Measurements from ENCODE around the gene TDP2.
A peak's percentile ranks its signal among the peaks of the same experiment; 100 is the strongest.
"Not testable (repeated sequence)": the region's sequence is repeated elsewhere in the genome, so short reads cannot be mapped to it uniquely, and the experiment has no call there.

The TDP2 gene

DNA sequence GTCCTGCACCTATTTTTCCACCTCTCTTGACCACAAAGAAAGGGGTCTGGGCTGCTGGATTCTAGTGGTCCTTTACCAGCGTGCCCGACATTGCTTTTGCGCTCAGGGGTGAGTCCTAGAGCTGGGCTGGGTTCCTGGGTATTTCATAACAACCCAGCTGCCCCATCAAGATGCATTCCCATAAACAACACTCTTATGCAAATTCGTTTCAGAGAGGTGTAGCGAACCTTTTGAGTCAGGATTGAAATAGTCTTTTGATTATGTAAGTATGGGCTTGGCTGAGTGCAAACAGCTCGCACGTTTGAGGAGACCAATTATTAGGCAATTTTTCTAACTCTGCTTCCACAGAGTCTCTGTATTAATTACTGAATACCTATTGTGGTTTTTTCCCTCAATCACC lies 13.9 kb upstream of the TDP2 start:
- DNase-seq (ENCODE audit: low read depth in 2 of 2) = no peak

DNA sequence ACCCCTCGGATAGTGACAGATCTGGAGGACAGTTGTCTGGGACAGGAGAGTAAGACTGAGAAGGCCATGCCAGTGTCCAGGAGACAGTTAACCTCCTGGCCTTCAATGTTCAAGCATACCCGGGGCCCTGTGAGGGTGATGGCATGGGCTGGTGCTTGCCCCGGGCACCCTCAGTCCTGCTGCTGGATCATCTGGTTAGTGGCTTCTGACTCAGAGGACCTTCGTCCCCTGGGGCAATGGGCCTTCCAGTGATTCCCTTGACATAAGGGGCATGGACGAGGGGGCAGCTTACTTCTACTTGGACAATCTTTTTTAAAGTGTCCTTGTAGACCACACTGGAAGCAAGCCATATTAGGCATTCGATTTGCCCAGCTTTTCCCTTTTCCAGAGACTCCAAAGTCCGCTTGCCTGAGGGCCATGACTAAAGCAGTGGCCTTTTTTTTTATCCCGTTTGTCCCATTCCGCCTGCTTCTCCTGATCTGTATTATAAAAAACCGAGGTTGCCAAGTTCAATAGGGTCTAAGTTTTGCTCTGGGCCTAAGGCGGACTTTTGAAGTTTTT lies 12.2 kb upstream of the TDP2 start:
- not testable (repeated sequence) for DNase-seq (ENCODE audit: low read depth in 2 of 2)

DNA sequence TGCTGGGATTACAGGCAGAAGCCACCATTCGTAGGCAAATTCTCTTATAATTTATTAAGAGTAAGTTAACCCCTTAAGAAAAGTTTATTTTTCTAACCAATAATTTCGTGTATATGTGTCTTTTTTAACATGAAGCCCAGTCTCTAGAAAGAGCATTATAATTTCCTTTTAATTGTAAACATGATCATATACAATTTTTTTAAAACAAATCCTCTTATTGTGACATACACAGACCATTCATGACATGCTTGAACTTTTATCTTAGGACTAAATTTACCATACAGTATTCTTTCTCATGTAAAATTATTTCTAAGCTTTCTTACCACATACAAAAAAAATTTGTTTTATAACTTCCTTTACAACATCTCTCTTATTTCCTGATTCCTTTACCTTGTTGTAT lies 6.9 kb upstream of the TDP2 start:
- no peak for DNase-seq (ENCODE audit: low read depth in 2 of 2)

DNA sequence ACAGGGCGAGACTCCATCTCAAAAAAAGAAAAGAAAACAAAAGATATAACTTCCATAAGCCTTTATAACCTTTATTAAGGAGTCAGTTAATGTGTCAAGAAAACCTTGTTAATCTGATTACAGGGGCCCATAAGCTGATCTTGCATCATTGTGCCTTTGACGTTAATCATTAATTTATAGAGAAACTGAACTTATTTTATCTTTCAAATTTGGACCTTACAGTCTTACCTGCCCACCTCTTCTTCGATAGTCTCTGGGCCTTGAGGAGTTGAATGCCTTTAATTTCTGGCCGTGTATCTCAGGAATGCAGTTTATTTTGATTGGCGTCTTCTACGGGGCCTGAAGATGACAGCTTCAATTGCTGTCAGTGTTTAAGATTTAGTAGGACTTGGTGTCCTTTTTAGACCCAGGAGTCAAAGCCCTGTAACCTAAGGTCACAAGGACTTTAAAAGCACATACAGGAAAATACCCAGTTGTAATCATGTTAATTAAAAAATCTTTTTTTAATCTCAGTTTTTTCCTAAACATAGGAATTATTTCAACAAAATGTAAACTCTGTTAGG lies 6.0 kb upstream of the TDP2 start:
- no peak for DNase-seq (ENCODE audit: low read depth in 2 of 2)

DNA sequence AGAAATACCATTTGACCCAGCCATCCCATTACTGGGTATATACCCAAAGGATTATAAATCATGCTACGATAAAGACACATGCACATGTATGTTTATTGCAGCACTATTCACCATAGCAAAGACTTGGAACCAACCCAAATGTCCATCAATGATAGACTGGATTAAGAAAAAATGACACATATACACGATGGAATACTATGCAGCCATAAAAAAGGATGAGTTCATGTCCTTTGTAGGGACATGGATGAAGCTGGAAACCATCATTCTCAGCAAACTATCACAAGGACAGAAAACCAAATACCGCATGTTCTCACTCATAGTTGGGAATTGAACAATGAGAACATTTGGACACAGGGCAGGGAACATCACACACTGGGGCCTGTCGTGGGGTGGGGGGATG lies 4.4 kb upstream of the TDP2 start:
- DNase-seq (ENCODE audit: low read depth in 2 of 2) = not testable (repeated sequence)

DNA sequence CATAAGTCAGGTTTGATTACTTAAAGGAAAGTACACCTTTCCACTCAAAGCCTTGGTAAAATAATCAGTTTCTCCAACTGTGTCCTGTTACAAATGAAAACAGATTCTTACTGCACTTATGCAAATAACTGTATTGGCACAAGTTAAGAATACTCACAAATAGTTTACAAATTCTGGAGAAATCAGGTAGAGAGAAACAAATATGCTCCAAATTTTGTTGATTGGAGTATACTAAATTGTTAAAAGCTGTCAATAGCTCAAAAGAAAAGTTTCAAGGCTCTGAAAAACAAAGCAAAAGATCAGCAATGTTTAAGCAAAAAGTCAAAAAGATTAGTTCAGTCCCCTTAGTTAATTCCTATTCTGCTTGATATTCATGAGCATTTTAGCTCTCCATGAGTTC lies 3.8 kb upstream of the TDP2 start:
- DNase-seq (ENCODE audit: low read depth in 2 of 2) = not testable (repeated sequence)

DNA sequence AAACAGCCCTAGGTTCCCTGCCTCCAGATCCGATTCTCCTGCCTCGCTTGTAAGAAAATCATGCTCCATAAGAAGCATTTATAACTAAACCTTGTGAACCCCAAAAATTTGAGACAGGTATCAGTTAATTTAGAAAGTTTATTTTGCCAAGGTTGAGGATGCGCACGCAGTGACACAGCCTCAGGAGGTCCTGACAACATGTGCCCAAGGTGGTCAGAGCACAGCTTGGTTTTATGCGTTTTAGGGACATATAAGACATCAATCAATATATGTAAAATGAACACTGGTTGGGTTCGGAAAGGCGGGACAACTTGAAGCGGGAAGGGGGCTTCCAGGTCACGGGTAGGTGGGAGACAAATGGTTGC lies 2.3 kb upstream of the TDP2 start:
- DNase-seq (ENCODE audit: low read depth in 2 of 2) = no peak

DNA sequence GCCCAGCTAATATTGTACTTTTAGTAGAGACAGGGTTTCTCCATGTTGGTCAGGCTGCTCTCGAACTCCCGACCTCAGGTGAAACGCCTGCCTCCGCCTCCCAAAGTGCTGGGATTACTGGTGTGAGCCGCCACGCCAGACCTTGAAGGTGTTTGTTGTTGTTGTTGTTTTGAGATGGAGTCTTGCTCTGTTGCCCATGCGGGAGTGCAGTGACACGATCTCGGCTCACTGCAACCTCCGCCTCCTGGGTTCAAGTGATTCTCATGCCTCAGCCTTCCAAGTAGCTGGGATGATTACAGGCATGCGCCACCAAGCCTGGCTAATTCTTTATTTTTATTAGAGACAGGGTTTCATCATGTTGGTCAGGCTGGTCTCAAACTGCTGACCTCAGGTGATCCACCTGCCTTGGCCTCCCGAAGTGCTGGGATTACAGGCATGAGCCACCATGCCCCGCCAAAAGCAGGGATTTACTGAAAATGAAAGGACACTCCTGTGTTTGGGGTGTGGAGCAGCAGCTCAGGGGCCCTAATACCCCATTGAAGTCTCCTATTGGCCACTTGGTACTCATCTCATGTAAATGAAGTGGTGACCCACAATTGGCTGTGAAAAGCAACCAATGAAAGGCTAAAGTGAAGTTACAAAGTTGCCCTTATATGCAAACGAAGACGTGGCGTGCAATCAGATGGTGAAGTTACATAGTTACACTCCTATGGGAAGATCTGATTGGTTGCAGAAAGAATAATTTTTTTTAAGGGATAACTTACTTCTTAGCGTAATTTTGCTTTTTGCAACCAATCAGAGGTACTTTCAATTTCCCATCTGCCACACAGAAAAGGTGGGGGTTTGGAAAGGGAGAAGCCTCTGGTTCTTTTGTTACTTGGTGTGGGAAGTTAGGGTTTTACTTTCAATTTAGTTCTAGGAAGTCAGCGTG lies 1.6 kb upstream of the TDP2 start:
- not testable (repeated sequence) for DNase-seq (ENCODE audit: low read depth in 2 of 2)

DNA sequence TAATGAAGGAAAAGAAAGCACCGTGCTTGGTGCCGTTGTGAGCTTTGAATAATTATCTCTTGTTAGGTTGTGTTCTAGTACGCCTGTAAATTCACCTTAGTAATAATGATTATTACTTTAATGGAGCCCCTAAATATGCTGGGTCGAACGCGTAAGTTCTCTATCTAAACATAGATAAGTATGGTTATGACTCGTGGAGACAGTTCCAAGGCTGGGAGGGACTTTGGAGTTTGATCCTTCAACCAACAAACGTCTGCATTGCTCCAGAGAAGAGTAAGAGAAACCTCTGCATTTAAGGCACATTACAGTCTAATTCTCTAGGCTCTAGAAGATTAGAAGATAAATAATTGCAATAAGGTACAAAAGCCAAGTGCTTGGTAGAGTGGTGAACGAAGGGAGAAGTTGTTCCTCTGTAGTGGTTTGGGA lies 692 bp upstream of the TDP2 start:
- no peak for DNase-seq (ENCODE audit: low read depth in 2 of 2)

DNA sequence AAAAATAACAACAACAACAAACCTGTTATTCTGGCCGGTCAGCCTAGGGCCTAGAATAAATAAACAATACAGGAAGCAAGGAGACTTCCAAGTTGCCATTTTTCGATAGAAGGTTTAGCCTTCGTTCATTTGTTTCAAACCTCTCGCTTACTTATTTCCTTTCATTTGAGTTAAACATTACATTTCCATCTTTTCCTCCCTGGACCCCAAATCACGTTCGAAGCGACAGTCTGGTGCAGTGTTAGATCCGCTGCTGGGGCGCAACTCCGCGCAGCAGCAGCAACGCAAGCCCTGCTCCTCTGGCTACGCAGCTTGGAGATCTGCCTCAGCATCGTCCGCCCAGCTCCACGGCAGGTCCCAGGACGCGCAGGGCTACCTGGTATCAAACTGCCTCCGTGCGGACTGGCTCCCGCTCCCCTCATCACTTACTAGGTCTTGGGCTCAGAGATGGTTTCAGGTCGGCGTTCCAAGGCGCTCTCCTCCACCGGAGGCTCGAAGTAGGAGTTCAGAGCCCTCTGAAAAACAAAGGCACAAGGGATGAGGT lies 530 bp downstream of the TDP2 start:
- DNase-seq (ENCODE audit: low read depth in 2 of 2) = peak; percentile 35 to 36

DNA sequence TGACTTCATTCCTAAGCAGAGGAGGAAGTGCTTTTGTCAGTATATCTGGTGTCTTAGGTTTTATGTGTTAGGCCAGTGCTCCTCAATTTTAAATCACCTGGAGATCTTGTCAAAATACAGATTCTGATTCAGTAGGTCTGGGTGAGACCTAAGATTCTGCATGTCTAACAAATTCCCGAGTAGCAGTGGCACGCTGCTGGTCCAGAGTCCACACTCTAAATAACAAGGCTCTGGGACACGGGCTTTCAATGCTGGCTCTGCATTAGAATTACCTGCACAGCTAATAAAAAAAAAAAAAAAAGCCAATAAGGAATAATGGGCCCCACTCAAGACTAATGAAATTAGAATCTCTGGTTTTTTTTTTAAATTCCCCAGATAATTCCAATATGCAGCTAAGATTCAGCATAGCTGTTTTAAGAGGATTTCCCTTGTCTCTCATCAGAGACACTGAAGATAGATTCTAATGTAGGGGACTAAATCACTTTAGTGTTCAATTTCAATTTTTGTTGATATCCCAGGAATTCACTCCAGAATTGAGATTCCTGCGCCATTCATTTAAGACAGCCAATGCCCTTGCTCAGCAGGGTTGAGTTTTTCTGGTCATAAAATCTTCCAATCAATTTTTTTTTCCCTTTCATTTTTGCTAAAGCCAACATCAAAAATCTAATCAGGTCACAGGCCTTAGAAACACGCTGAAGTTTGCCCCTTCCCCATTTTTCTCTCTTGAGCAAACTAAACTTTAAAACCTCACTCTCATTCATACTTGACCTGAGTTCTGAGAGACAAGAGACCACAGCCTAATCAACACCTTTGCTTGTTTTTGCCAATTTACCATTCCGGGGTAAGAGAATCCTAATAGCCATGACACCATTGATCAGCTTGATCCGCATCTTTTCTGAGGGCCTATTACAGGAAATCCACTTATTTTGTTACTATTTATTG lies 2.4 kb downstream of the TDP2 start:
- DNase-seq (ENCODE audit: low read depth in 2 of 2) = no peak

DNA sequence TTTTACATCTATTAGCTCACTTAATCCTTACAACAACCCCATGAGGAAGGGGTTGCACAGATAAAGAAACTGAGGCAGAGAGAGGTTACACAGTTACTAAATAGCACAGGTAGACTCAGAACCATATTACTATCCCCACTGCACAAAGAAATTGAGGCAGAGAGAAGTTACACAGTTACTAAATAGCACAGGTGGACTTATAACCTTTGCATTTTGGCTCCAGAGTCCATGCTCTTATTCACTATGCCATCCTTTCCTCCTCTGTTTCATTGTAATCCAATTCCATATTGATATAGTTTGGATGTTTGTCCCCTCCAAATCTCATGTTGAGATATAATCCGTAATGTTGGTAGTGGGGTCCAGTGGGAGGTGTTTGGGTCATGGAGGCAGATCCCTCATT lies 3.5 kb downstream of the TDP2 start:
- no peak for DNase-seq (ENCODE audit: low read depth in 2 of 2)

DNA sequence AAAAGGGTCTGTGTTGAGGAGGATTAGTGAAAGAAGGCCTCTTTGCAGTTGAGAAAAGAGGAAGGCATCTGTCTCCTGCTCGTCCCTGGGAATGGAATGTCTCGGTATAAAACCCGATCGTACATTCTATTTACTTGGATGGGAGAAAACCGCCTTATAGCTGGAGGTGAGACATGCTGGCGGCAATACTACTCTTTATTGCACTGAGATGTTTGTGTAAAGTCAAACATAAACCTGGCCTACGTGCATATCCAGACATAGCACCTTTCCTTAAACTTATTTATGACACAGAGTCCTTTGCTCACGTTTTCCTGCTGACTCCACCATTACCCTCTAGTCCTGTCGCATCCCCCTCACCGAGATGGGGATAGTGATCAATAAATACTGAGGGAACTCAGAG lies 4.5 kb downstream of the TDP2 start:
- no peak for DNase-seq (ENCODE audit: low read depth in 2 of 2)

DNA sequence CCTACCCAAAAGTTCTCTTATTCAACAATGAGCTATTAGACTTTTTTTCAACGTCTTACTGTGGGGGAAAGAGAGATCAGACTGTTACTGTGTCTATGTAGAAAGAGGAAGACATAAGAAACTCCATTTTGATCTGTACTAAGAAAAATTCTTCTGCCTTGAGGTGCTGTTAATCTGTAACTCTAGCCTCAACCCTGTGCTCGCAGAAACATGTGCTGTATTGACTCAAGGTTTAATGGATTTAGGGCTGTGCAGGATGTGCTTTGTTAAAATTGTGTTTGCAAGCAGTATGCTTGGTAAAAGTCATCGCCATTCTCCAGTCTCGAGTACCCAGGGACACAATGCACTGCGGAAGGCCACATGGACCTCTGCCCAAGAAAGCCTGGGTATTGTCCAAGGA lies 4.9 kb downstream of the TDP2 start:
- not testable (repeated sequence) for DNase-seq (ENCODE audit: low read depth in 2 of 2)

DNA sequence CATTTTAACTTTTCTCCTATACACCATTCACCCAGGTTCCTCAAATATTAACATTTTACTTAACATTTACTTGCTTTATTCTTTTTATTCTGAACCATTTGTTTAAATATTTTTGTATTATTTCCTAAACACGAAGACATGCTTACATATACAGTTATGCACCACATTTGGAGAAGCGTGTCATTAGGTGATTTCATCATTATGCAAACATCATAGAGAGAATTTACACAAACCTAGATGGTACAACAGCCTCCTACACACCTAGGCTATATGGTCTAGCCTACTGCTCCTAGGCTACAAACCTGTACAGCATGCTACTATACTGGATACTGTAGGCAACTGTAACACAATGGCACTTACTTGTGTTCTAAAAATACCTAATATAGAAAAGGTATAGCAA lies 6.6 kb downstream of the TDP2 start:
- no peak for DNase-seq (ENCODE audit: low read depth in 2 of 2)

DNA sequence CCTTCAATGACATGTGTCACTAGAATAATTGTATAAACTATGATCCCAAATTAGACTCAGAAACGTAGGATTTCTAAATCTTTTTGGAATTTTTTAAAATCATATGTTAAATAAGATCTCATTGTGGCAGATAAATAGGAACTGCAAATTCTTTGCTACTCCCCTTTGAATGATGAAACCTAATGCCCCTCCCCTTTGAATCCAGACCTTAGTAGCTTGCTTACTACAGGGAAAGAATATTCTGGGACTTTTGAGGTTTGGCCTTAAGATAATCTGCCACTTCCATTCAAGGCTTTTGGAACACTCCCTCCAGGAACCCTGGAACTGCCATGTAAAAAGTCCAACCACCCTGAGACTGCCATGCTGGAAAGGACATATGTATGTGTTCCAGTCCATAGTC lies 7.1 kb downstream of the TDP2 start:
- DNase-seq (ENCODE audit: low read depth in 2 of 2) = no peak

DNA sequence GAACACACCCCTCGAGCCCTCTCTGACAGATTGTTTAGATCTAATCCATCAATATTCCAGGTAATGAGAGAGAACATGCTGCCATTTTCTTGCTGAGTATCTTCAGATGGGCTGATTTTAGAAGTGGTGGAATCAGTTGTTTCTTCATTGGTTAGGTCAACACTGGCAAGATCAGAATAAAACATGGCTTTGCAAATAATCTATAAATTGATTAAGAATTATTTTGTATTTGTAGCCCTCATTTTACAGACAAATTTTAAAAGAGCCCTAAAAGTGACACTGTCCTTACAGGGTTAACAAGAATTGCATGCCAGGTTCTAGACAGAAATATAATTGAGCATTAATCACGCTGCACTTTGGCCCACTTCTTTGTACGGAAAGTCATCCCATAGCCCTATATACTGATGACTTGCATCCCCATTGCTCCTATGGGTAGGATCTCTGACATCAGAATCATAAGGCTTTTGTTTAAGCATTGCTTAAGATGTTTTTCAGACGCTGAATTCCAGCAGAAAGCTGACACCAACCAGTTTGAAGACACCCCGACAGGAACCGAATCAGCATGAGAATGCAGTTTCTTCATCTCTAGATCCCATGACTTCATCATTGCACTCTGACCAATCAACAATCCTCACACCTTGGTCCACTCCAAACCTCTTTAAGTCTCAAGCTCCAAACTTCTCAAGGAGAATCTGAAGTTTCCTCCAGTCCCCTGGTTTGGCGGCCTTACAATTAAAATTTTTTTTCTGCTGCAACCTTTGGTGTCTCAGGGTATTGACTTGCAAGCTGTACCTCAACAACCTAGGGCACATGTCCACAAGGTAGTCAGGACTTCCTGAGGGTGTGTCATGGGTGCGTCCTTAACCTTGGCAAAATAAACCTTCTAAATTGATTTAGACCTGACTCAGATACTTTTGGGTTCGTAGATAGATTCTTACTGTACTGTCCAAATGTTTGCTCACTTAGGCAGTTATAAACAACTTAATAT lies 7.8 kb downstream of the TDP2 start:
- DNase-seq (ENCODE audit: low read depth in 2 of 2) = no peak

DNA sequence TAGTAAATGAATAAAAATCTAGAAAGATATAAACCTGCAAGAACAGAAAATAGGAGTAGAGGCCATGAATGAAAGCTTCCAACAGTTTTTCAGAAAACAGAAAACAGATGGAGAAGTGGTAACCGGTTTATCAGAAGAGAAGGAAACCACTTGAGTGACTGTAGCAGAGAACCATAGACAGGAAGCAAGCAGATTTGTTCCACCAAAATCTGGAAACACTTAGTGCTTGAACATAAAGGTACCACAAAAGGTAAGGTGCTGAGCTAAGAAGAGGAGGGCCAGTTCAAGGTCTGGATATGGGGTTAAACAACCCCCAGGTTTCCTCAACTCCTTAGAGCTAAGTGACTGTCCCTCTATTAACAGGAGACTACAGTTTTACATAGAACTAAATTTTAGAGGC lies 11.5 kb downstream of the TDP2 start:
- no peak for DNase-seq (ENCODE audit: low read depth in 2 of 2)

DNA sequence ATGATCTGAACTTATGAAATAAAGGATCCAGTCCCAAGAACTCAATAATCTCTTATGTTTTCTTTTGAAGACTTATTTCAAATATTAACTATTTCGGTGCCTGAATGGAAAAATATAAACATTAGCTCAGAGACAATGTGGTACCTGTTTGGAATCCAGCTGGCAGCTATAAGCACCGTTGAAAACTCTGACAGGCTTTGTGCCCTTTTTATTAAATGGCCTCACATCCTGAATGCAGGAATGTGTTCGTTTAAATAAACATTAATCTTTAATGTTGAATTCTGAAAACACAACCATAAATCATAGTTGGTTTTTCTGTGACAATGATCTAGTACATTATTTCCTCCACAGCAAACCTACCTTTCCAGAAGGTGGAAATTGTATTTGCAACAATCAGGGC lies 16.3 kb downstream of the TDP2 start:
- DNase-seq (ENCODE audit: low read depth in 2 of 2) = no peak

DNA sequence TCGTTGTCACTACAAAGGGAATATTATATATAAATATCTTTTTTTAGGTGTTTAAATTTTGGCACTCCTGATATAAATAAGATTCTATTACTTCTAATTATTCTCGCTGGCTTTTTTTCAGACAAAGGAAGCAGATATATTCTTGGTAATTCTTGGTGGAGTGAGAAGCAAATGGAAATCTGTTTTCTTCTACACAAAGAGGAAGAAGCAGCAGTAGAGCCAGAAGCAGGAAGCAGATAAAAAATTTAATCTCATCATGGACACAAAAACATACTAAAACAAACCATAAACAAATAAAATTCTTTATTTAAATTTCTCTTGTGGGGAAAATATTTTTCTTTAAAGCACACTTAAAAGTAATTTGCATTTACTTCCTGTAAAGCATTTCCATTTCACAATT lies 17.0 kb downstream of the TDP2 start:
- DNase-seq (ENCODE audit: low read depth in 2 of 2) = no peak

DNA sequence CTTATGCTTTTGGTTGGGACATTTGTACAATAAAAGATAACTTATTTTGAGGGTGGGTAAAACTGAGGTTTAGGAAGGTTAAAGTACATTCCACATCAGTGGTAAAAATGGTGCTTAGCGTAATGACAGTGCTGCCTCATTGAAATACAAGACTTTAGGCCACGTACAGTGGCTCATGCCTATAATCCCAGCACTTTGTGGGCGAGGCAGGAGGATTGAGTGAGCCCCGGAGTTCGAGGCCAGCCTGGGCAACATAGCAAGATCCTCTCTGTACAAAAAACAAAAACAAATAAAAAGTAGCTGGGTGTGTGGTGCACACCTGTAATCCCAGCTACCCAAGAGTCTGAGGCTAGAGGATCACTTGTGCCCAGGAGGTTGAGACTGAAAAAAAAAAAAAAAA lies 18.4 kb downstream of the TDP2 start:
- DNase-seq (ENCODE audit: low read depth in 2 of 2) = no peak
